ENCODE data around the gene ZNF488.
"Not testable (repeated sequence)": the region's sequence is repeated elsewhere in the genome, so short reads cannot be mapped to it uniquely, and the experiment has no call there.

ZNF488 gene

GRCh38 chr10:47409171-47409865 lies 25.2 kb upstream of the ZNF488 start:
- no peak for DNase-seq

DNA sequence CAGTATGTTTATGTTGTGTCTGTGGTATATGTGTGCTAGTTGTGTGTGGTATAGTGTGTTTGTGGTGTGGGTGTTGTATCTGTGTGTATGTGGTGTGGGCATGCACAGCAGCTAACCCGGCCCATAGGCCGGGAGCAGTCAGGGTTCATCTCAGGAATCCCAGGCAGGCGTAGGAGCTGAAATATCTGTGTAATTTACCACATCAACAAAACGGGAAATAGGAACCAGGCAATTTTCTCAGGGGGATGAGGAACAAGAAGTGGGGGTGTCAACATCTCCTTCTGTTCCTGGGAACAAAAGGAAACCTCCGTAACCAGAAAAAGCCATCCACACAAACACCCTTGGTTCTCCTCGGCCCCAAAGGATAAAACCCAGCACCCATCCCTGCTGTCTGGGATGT lies 24.5 kb upstream of the ZNF488 start:
- no peak for DNase-seq

DNA sequence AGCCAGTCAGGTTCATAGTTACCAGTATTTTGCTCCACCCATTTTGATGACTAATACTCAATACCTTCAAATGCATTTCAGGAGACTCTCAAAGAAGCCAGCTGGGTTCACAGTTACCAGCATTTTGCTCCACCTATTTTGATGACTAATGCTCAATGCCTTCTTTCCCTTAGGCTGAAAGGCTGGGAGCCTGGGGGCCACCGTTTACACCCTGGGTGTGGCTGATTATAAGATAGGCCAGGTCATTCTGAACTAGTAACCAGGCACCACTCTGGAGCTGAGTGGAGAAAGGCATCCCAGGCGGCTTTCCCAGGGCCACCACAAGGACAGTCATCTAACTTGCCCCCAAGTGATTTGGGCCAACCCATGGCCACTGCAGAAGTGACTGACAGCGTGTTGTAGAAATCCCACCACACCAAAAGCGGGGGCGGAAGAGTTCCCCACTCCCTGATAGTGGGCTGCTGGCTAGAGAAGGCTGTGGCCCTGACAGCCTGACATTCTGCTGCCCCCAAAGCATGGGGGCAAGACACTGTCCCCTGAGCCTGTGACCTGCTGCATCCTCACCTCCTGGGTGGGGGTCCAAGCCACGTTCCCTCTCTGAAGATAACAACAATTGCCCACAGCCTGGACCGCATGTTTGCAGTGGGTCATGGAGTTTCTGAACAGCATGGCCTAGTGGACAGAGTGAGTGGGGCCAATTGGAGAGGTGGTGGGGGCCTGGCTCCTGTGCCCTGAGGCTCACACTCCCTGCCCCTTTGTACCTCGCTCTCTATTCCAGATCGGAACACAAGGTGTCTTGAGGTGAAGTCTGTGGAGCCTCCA lies 23.0 kb upstream of the ZNF488 start:
- DNase-seq: peak; percentile 62

GRCh38 chr10:47406548-47406869 lies 22.4 kb upstream of the ZNF488 start:
- DNase-seq: no peak

GRCh38 chr10:47405857-47406547 lies 21.9 kb upstream of the ZNF488 start:
- no peak for DNase-seq

DNA sequence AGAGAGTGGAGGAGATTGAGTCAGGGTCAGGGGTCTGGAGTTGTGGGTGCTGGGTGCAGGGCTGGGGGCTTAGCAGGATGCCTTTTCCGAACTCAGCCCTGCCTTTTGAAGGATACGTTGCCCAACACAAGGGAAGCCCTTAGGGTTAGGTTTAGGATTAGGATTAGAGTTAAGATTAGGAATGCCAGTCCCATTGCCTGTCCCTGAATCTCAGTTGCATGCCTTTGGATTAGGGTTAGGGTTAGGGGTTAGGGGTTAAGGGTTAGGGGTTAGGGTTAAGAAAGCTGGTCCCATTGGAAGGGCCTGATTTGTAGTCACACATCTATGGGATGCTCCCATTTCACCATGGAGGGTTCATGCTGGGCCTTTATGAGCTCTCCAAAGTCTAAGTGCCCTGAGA lies 20.8 kb upstream of the ZNF488 start:
- no peak for DNase-seq

DNA sequence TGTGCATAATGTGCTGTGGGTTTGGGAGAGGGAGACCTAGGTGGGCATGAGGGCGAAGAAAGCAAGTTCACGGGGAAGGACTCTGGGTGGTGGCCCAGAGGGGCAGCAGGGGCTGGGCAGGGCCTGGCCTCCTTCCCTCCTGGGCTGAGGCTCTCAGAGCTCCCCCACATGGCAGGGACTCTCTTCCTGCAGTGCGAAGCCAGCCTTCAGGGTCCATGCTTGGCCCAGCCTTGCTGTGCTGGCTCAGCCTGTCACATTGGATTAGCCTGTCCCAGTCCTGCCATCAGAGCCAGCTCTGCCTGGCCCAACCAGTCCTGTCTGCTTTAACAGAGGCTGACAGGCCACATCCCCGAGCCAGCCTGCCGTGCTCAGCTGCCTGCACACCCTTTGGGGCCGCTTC lies 20.4 kb upstream of the ZNF488 start:
- no peak for DNase-seq

DNA sequence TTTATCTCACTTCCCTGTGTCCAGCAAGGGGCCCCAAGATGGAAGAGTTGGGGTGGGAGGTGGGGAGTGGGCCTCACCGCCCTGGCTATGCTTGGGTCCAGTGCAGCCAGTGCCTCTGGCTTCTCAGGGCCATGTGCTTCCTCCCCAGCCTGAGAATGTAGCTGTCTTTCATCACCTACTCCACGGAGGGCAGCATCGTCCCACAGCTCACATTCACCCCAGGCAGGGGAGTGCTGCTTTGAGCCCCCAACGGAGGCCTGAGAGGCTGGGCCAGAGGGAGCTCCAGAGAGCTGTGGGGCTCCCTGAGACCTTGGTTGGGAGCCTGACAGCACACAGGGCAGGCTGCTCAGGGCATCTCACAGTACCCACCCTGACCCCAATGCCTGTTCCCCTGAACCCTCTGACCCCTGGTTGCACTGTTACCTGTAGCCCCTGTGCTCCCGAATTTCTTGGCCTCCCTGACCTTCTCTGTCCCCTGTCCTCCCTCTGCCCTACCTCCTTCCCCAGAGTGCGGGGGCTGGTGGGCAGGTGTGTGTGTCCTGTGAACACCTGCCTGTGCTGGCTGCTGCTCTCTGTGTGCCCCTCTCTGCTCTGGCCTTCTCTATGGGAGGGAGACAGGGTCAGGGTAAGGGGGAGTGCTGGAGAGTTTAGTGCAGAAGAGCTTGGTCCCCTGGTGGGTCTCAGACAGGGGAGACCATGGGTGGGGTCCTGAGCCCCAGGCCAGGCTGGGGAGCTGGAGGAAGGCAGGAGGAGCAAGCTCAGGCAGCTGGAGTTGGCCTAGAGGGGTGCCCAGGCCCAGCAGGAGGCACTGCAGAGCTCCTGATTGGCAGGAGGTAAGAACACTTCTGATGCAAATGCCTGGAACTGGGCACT lies 19.6 kb upstream of the ZNF488 start:
- DNase-seq: peak; percentile 27

DNA sequence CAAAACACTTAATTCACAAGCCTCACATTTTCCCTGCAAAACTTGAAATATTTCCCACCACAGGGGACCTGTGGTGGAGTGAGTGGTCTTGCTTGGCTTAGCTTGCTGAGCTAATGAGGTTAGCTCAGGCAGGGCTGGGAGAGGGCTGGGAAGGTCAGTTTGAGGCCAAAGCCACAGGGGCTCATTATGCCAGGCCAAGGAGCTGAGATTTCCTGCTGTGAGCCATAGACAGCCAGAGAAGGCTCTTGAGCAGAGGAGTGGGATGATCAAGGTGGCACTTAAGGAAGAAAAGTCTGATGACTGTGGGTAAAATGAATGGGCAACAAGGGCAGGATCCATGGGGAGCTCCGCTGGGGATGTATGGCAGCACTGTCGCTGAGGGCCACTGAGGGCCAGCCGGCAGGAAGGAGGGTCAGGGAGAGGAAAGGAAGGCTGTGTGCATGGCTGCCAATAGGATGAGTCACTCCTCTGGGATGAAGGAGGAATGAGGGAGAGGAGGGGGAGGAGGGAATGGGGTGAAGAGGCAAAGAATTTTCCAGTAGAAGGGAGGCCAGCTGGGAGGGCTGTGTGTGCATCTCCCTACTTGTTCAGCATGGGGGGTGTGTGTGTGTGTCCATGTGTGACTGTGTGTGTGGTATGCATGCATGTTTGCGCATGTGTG lies 18.7 kb upstream of the ZNF488 start:
- peak; percentile 90 for DNase-seq

DNA sequence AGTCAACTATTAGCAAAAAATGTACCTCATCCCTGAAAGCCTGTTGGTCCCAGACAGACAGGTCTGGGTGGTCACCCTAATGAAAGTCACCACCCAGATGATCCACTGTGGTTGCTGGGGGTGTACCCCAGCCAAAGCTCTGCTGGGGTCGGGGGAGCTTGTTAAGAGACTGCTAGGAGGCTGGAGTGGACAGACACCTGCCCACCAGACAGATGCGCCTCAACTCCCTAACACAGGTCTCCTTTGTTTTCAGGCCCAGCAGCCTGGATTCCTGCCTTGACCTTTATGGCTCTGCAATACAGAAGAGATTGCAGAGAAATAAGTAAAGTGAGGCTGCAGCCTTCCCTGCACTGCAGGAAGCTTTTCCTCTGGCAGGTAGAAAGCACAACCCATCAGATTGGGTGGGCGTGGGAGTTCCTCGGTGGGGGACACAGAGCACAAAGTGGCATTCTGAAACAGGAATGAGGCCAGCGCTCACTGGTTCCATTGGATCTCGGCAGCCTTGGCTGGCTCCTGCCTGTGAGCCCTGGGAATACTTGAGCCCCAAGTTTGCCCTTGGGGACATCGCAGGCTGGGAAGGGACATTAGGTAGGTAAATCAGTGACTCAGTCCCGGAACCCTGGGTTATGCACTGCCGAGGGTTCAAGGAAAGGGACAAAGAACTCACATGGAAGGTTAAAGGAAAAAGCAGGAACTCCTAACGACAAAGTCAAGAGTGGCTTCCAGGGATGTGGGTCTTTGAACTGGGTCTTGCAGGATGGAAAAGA lies 18.0 kb upstream of the ZNF488 start:
- no peak for DNase-seq

- DNase-seq: no peak
Measured at GRCh38 chr10:47401210-47401609, 17.1 kb upstream of the ZNF488 start.

- DNase-seq: no peak
Measured at GRCh38 chr10:47400786-47401185, 16.7 kb upstream of the ZNF488 start.

DNA sequence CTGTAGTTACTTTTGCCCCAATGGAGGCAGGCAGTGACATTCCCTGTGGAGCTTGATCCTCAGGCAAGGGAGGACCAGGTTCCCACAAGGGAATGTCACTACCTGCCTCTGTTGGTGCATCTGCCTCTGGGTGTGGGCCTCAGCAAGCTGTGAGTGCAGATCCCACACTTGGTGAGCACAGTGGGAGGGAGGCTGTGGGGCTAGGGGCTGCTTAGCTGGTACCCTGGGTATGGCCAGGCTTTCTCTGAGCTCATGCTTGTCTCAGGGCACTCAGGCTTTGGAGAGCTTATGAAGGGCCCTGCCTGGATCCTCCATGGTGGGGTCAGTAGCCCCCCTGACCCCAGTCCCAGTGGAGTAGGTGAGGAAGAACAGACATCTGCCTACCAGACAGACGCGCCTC lies 16.2 kb upstream of the ZNF488 start:
- DNase-seq: no peak

DNA sequence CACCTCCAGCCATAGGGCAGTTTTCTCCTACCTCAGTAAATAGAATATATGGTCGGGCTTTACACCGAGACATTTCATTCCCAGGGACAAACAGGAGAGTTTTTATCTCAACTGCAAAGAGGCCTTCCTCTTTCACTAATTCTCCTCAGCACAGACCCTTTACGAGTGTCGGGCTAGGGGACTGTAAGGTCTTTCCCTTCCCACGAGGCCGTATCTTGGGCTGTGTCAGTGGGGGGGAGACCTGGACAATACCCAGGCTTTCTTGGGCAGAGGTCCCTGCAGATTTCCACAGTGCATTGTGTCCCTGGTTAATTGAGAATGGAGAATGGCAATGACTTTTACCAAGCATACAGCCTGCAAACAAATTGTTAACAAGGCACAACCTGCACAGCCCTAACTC lies 13.2 kb upstream of the ZNF488 start:
- DNase-seq: no peak

DNA sequence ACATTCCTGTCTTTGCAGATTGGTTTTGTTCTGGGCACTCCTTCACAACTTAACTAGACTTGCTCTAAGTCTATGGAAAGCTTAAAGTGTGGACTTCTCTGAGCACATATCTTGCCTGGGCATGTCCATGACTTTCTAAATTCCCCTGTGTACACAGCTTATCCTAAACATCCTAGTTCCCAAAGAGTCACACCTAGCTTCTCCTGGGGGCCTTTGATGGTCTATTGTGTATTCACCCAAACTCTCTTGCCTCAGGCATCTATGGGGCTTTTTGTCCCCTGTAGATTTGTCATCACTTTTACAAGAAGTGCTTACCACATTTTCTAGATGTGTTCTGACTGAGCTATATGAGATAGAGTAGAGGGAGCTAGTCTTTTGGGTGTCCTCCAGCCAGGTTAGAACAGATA lies 12.2 kb upstream of the ZNF488 start:
- no peak for DNase-seq

GRCh38 chr10:47389619-47390018 lies 5.5 kb upstream of the ZNF488 start:
- no peak for DNase-seq

DNA sequence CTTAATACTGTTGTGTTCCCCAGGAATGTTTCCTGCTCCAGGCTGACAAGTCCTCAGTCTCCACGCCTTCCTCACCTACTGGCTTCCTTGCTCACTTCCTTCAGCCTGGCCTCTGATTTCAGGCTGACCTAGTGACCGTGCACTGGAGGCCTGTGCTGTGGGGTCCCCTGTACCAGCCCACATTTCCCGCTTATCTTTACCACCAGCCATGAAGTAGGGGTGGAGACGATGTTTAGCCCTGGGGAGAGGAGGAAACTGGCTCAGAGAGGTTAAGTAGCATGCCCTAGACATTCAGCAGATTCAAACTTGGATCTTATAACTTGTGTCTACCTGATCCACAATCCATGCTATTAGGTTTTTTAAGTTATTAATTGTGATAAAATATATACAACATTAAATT lies 4.8 kb upstream of the ZNF488 start:
- DNase-seq: no peak

GRCh38 chr10:47386104-47386503 lies 2.0 kb upstream of the ZNF488 start:
- DNase-seq: not testable (repeated sequence)

- DNase-seq: no peak
Measured at GRCh38 chr10:47383261-47384147, 589 bp downstream of the ZNF488 start.
